Common myeloid progenitor, CD34-positive (primary cell): ENCODE results near the gene ZFPM1.

Experiments
- CTCF ChIA-PET: fragments of 350-600 bp; sonication (Branson Sonifier 250); formaldehyde crosslinking; loops from one replicate; lab custom pipeline; 2021; ENCODE audit warnings: antibody characterized with exemption; lab: Charles Lee
- POLR2A ChIA-PET: fragments of 350-600 bp; sonication (Branson Sonifier 250); formaldehyde crosslinking; loops from one replicate; lab custom pipeline; 2021; ENCODE audit warnings: antibody characterized with exemption; lab: Charles Lee
- DNase-seq, 3 donors: peaks; one replicate each; pipeline versions ENCODE4 v3.0.0 to v3.0.0-alpha.2; 2013
- H3K27ac ChIP-seq, 2 experiments: 1 replicate in 1 of 2; 2 replicates in 1 of 2; pipeline ENCODE4 v1.7.0; 2013; ENCODE audit warnings: inconsistent platforms in 2 of 2, low read length in 2 of 2, mild to moderate bottlenecking in 2 of 2, low read depth in 1 of 2, moderate library complexity in 1 of 2; ENCODE audit not compliant: severe bottlenecking in 2 of 2, insufficient read depth in 1 of 2, poor library complexity in 1 of 2
- H3K27me3 ChIP-seq, 5 experiments: replicated peaks in 2 of 5; 1 replicate in 3 of 5; 2 replicates in 2 of 5; pipeline versions ENCODE4 v1.6.1 to v1.7.0; 2013; ENCODE audit warnings: low read length in 4 of 5, mild to moderate bottlenecking in 2 of 5, moderate library complexity in 2 of 5, inconsistent platforms in 1 of 5; ENCODE audit not compliant: insufficient read depth in 5 of 5, control insufficient read depth in 4 of 5
- H3K36me3 ChIP-seq, 4 experiments: 1 replicate in 2 of 4; 2 replicates in 2 of 4; pipeline versions ENCODE4 v1.6.1 to v1.7.0; 2013; ENCODE audit warnings: low read length in 3 of 4, control low read depth in 1 of 4, mild to moderate bottlenecking in 1 of 4; ENCODE audit not compliant: control insufficient read depth in 4 of 4, insufficient read depth in 4 of 4
- H3K4me1 ChIP-seq, 4 experiments: 1 replicate in 3 of 4; 2 replicates in 1 of 4; pipeline versions ENCODE4 v1.6.1 to v1.7.1; 2013; ENCODE audit warnings: low read length in 3 of 4, mild to moderate bottlenecking in 3 of 4, control low read depth in 1 of 4, inconsistent platforms in 1 of 4, moderate library complexity in 1 of 4; ENCODE audit not compliant: control insufficient read depth in 4 of 4, insufficient read depth in 4 of 4; ENCODE audit errors: control extremely low read depth in 1 of 4
- H3K4me3 ChIP-seq, 7 experiments: 1 replicate in 4 of 7; 2 replicates in 3 of 7; pipeline versions ENCODE4 v1.5.1 to v1.7.0; 2013; ENCODE audit warnings: mild to moderate bottlenecking in 7 of 7, low read length in 6 of 7, moderate library complexity in 6 of 7, inconsistent platforms in 2 of 7, low read depth in 2 of 7, control low read depth in 1 of 7; ENCODE audit not compliant: insufficient read depth in 4 of 7, control insufficient read depth in 1 of 7; ENCODE audit errors: extremely low read depth in 1 of 7
- H3K9me3 ChIP-seq, 5 experiments: 1 replicate in 4 of 5; 2 replicates in 1 of 5; pipeline versions ENCODE4 v1.6.1 to v1.7.1; 2013; ENCODE audit warnings: low read length in 4 of 5, mild to moderate bottlenecking in 2 of 5, inconsistent platforms in 1 of 5, low read depth in 1 of 5, moderate library complexity in 1 of 5; ENCODE audit not compliant: control insufficient read depth in 4 of 5, insufficient read depth in 2 of 5; ENCODE audit errors: control extremely low read depth in 1 of 5
- WGBS: methylation state at CpG from one replicate; pipeline ENCODE4 v1.1.5; 2013; ENCODE audit not compliant: insufficient coverage; 5-methylcytosine and 5-hydroxymethylcytosine counted together

The ZFPM1 gene

DNA sequence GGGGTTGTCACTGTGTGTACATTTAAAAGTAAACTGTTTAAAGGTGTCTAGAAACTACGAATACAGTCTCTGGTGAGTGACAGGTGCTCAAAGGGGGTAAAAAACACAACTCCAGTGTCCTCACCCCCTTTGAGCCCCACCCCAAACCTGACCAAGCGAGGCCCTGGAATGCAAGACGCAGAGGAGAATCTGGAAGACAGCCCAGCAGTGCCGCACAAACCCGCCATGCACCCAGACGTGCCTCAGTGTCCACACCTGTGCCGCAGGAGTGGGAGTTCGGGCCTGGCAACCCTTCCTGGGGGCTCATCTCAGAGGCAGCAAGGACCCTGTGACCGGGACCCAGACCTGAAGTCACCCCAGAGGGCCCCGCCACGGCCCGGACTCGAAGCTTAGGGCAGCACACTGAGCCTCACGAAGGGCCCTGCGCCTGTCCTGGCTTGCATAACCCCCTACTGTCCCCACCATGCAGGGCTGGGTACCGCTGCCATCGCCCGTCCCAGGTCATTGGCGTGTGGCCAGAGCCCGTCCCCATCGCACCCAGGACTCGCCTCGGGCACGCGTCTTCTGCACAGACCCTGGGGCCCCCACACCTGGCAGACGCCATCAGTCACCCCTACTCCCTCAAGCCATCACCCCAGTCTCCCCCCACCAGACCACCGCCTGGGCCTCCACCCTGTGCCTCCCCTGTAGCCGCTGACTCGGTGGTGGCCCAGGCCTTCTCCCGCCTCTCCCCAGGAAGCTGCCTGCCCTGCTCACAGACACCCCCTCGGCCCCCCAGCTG, 84.1 kb downstream of the ZFPM1 start:
- DNase-seq = peak in 2 of 3 donors; percentile 15 to 30
- peaks cover 0 to 2% (median 2%) of the 10 kb centered on the region in 5 experiments for H3K9me3 ChIP-seq
- peaks cover 0 to 38% (median 4%) of the 10 kb centered on the region in 5 experiments for H3K27me3 ChIP-seq
- ChIA-PET CTCF (no interaction called here), POLR2A (interaction anchor here (0.6 kb wide), 1 partner anchor 40 kb away, joined by 3 read pairs; no protein-coding TSS in a partner anchor)
- WGBS = 89% methylated on average over 27 of the region's 31 CpGs
- H3K4me1 ChIP-seq = peaks cover 0 to 10% (median 5%) of the 10 kb centered on the region in 4 experiments
- H3K4me3 ChIP-seq = no peak overlapping the region
- peaks cover 0 to 3% (median 0%) of the 10 kb centered on the region in 4 experiments for H3K36me3 ChIP-seq
- no peak overlapping the region for H3K27ac ChIP-seq

- peaks cover 0 to 10% (median 5%) of the 10 kb centered on the region in 4 experiments for H3K4me1 ChIP-seq
- DNase-seq = no peak
- H3K4me3 ChIP-seq = no peak overlapping the region
- 100% methylated on average over 4 of the region's 4 CpGs for WGBS
- peaks cover 0 to 42% (median 4%) of the 10 kb centered on the region in 5 experiments for H3K27me3 ChIP-seq
- POLR2A ChIA-PET = no interaction called here
- H3K9me3 ChIP-seq = peaks cover 0 to 9% (median 5%) of the 10 kb centered on the region in 5 experiments
- H3K36me3 ChIP-seq = peaks cover 0 to 1% (median 0%) of the 10 kb centered on the region in 4 experiments
- CTCF ChIA-PET = interaction anchor here (1.1 kb wide), 1 partner anchor 23 kb away, joined by 6 read pairs; no protein-coding TSS in a partner anchor
- no peak overlapping the region for H3K27ac ChIP-seq
These were observed 84.8 kb downstream of the ZFPM1 start for GRCh38 chr16:88537859-88538258.

GRCh38 chr16:88538366-88539060, 85.4 kb downstream of the ZFPM1 start:
- CTCF ChIA-PET = interaction anchor here (1.1 to 1.8 kb wide), 3 partner anchors 15 to 25 kb away, joined by 5 to 6 read pairs (median 5); no protein-coding TSS in a partner anchor
- H3K4me1 ChIP-seq = peaks cover 0 to 10% (median 5%) of the 10 kb centered on the region in 4 experiments
- no peaks in the 10 kb centered on the region for H3K36me3 ChIP-seq
- no peak overlapping the region for H3K4me3 ChIP-seq
- POLR2A ChIA-PET = no interaction called here
- DNase-seq = no peak
- peaks cover 0 to 42% (median 4%) of the 10 kb centered on the region in 5 experiments for H3K27me3 ChIP-seq
- no peak overlapping the region for H3K27ac ChIP-seq
- peaks cover 0 to 16% (median 9%) of the 10 kb centered on the region in 5 experiments for H3K9me3 ChIP-seq
- WGBS = 72% methylated on average over 15 of the region's 23 CpGs

DNA sequence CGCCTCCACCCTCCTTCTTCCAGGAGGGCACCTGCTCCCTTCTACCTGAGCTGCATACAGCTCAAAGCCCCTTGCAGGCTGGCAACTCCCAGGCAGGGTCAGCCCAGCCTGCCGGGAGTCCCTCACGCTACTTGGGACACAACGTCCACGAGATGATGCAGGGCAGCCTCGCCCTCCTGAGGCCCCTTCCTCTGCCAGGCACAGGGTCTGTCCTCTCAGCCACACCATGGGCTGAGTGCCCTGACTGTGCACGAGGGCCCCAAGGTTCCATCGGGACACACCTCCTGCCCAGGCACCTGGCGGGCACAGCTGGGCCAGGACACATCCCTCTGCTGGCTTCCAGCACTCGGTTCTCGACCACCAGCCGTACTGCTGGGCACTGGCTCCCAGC, 86.2 kb downstream of the ZFPM1 start:
- 79% methylated on average over 9 of the region's 12 CpGs for WGBS
- no peak for DNase-seq
- peaks cover 0 to 10% (median 4%) of the 10 kb centered on the region in 4 experiments for H3K4me1 ChIP-seq
- no peaks in the 10 kb centered on the region for H3K36me3 ChIP-seq
- H3K9me3 ChIP-seq = peaks cover 0 to 23% (median 15%) of the 10 kb centered on the region in 5 experiments
- no peak overlapping the region for H3K4me3 ChIP-seq
- POLR2A ChIA-PET = no interaction called here
- peaks cover 0 to 43% (median 4%) of the 10 kb centered on the region in 5 experiments for H3K27me3 ChIP-seq
- no peak overlapping the region for H3K27ac ChIP-seq
- CTCF ChIA-PET = interaction anchor here (1.4 to 1.8 kb wide), 3 partner anchors 15 to 24 kb away, joined by 5 to 10 read pairs (median 5); no protein-coding TSS in a partner anchor

DNA sequence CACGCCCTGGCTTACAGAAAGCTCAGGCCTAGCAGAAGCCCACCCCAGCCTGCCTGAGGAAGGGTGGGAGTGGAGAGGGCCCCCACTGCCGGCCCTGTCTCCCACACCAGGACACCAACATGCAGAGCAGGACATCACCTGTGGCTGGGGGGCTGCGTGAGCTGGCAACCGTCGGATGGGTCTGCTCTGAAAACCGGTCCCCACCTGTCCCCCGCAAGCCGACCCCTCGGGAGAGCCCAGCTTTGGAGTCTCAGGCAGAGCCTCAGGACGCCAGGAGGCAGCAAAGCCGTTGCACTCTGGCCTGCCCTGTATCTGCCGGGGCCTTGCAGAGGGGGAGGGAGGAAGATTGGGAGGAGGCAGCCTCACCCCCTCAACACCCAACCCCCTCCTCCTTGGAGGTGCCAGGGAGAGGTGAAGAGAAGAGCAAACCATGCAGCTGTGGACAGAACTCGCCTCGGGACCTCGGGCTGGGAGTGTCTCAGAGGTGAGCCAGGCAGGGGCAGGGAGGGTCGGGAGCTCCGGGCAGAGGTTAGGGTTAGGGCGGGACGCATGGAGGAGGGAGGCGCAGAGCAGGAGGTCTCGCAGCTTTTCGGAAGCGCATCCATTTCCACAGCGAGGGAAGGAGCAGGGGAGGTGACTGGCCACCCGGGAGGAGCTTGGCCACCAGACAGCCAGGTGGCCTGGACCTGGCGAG, 86.7 kb downstream of the ZFPM1 start:
- CTCF ChIA-PET = interaction anchor here (0.7 to 2.5 kb wide), 6 partner anchors 11 to 98 kb away, joined by 3 to 10 read pairs (median 5); no protein-coding TSS in a partner anchor
- peaks cover 0 to 24% (median 16%) of the 10 kb centered on the region in 5 experiments for H3K9me3 ChIP-seq
- H3K36me3 ChIP-seq = no peaks in the 10 kb centered on the region
- POLR2A ChIA-PET = no interaction called here
- 31% methylated on average over 22 of the region's 26 CpGs for WGBS
- H3K4me3 ChIP-seq = no peak overlapping the region
- peaks cover 0 to 8% (median 3%) of the 10 kb centered on the region in 4 experiments for H3K4me1 ChIP-seq
- H3K27me3 ChIP-seq = peaks cover 0 to 44% (median 4%) of the 10 kb centered on the region in 5 experiments
- H3K27ac ChIP-seq = no peak overlapping the region
- peak in 1 of 3 donors; percentile 17 for DNase-seq

- CTCF ChIA-PET = interaction anchor here (0.7 to 2.5 kb wide), 6 partner anchors 10 to 97 kb away, joined by 3 to 10 read pairs (median 5); no protein-coding TSS in a partner anchor
- POLR2A ChIA-PET = no interaction called here
- peaks cover 0 to 47% (median 4%) of the 10 kb centered on the region in 5 experiments for H3K27me3 ChIP-seq
- WGBS = 68% methylated on average over 14 of the region's 20 CpGs
- H3K9me3 ChIP-seq = peaks cover 1 to 27% (median 19%) of the 10 kb centered on the region in 5 experiments
- DNase-seq = no peak
- no peaks in the 10 kb centered on the region for H3K36me3 ChIP-seq
- no peak overlapping the region for H3K27ac ChIP-seq
- H3K4me3 ChIP-seq = no peak overlapping the region
- H3K4me1 ChIP-seq = peaks cover 0 to 2% (median 0%) of the 10 kb centered on the region in 4 experiments
These were observed 87.4 kb downstream of the ZFPM1 start for GRCh38 chr16:88540346-88540977.
